Activated T-helper 17 cell treated with anti-CD3 and anti-CD28 coated beads, Interleukin-2, amount 50 U/mL, for 72 hours (primary cell): ENCODE measurements around the gene MTAP. TPM values are rescaled to one million over a fixed set of nuclear protein-coding genes. Genes with fewer than 3 reads are reported as not detected.

Source experiments
- ATAC-seq: fragments of 150-1000 bp; cut with Tn5 transposase; replicated peaks from 2 replicates; pipeline ENCODE4 v1.10.0; 2021; ENCODE audit warnings: mild to moderate bottlenecking, moderate library complexity
- H3K27ac Mint-ChIP-seq: one replicate; pipeline ENCODE4 v1.8.0; 2022; ENCODE audit warnings: mixed read lengths
- H3K27me3 Mint-ChIP-seq: one replicate; pipeline ENCODE4 v1.8.0; 2022; ENCODE audit warnings: mixed read lengths
- H3K36me3 Mint-ChIP-seq: one replicate; pipeline ENCODE4 v1.8.0; 2022; ENCODE audit warnings: low read depth, mild to moderate bottlenecking, mixed read lengths
- H3K4me1 Mint-ChIP-seq: one replicate; pipeline ENCODE4 v1.8.0; 2022; ENCODE audit warnings: mixed read lengths
- H3K4me3 Mint-ChIP-seq: one replicate; pipeline ENCODE4 v1.8.0; 2022; ENCODE audit warnings: mild to moderate bottlenecking, mixed read lengths
- H3K9me3 Mint-ChIP-seq: one replicate; pipeline ENCODE4 v1.8.0; 2022; ENCODE audit warnings: mixed read lengths
- total RNA-seq, 2 donors: library from RNA; stranded (reverse); gene quantifications; one replicate each; pipeline ENCODE4 v1.2.3, GENCODE V29; 2022

Gene MTAP
- total RNA-seq, result 10 to 100 TPM; 41.2 to 62.0 TPM

- Mint-ChIP-seq H3K27me3 (peaks cover 13% of the 10 kb centered on the region), H3K36me3 (peaks cover 41% of the 10 kb centered on the region), H3K9me3 (no peaks in the 10 kb centered on the region), H3K4me3 (peak within 1 kb of the TSS; percentile 97), H3K4me1 (peaks cover 22% of the 10 kb centered on the region), H3K27ac (peak within 1 kb of the TSS; percentile 97)
- ATAC-seq, result peak; percentile 90
These were observed at the start of gene MTAP for GRCh38 chr9:21802418-21803000. TSS of gene MTAP (plus strand) at chr9:21802636. CDS start at chr9:21802749, 113 bp downstream.

- H3K9me3 Mint-ChIP-seq, result no peaks in the 10 kb centered on the region
- ATAC-seq, result no peak
- no peaks in the 10 kb centered on the region for H3K4me1 Mint-ChIP-seq
- no peak overlapping the region for H3K4me3 Mint-ChIP-seq
- peaks cover 37% of the 10 kb centered on the region for H3K27me3 Mint-ChIP-seq
- H3K27ac Mint-ChIP-seq, result no peak overlapping the region
- no peaks in the 10 kb centered on the region for H3K36me3 Mint-ChIP-seq
These were observed 48.9 kb upstream of the MTAP start for GRCh38 chr9:21753523-21753922.

- no peaks in the 10 kb centered on the region for H3K4me1 Mint-ChIP-seq
- H3K4me3 Mint-ChIP-seq, result no peak overlapping the region
- H3K27me3 Mint-ChIP-seq, result peaks cover 40% of the 10 kb centered on the region
- ATAC-seq, result no peak
- H3K27ac Mint-ChIP-seq, result no peak overlapping the region
- no peaks in the 10 kb centered on the region for H3K9me3 Mint-ChIP-seq
- no peaks in the 10 kb centered on the region for H3K36me3 Mint-ChIP-seq
These were observed 47.7 kb upstream of the MTAP start for GRCh38 chr9:21754741-21755140.

- H3K4me3 Mint-ChIP-seq, result no peak overlapping the region
- no peak overlapping the region for H3K27ac Mint-ChIP-seq
- peaks cover 6% of the 10 kb centered on the region for H3K4me1 Mint-ChIP-seq
- no peaks in the 10 kb centered on the region for H3K36me3 Mint-ChIP-seq
- H3K27me3 Mint-ChIP-seq, result peaks cover 36% of the 10 kb centered on the region
- no peak for ATAC-seq
- no peaks in the 10 kb centered on the region for H3K9me3 Mint-ChIP-seq
These were observed 43.9 kb upstream of the MTAP start for GRCh38 chr9:21758540-21758939.

GRCh38 chr9:21761309-21761901 is 41.0 kb upstream of the MTAP start:
- ATAC-seq, result peak; percentile 95
- Mint-ChIP-seq H3K36me3 (no peaks in the 10 kb centered on the region), H3K27ac (no peak overlapping the region), H3K9me3 (no peaks in the 10 kb centered on the region), H3K27me3 (peaks cover 32% of the 10 kb centered on the region), H3K4me1 (peaks cover 6% of the 10 kb centered on the region), H3K4me3 (no peak overlapping the region)

GRCh38 chr9:21762064-21762463 is 40.4 kb upstream of the MTAP start:
- peaks cover 32% of the 10 kb centered on the region for H3K27me3 Mint-ChIP-seq

GRCh38 chr9:21764846-21765245 is 37.6 kb upstream of the MTAP start:
- Mint-ChIP-seq H3K27ac (no peak overlapping the region), H3K4me3 (no peak overlapping the region), H3K4me1 (peaks cover 6% of the 10 kb centered on the region), H3K36me3 (no peaks in the 10 kb centered on the region), H3K9me3 (no peaks in the 10 kb centered on the region), H3K27me3 (peaks cover 25% of the 10 kb centered on the region)
- ATAC-seq, result no peak

More at GRCh38 chr9:21762064-21762463, 40.4 kb upstream of the MTAP start:
- H3K36me3 Mint-ChIP-seq, result no peaks in the 10 kb centered on the region
- no peak overlapping the region for H3K4me3 Mint-ChIP-seq
- no peaks in the 10 kb centered on the region for H3K9me3 Mint-ChIP-seq
- H3K27ac Mint-ChIP-seq, result no peak overlapping the region
- no peak for ATAC-seq
- peaks cover 6% of the 10 kb centered on the region for H3K4me1 Mint-ChIP-seq

GRCh38 chr9:21766096-21766495 is 36.3 kb upstream of the MTAP start:
- no peak for ATAC-seq
- no peaks in the 10 kb centered on the region for H3K36me3 Mint-ChIP-seq
- H3K4me1 Mint-ChIP-seq, result peaks cover 8% of the 10 kb centered on the region
- H3K4me3 Mint-ChIP-seq, result no peak overlapping the region
- peaks cover 28% of the 10 kb centered on the region for H3K27me3 Mint-ChIP-seq
- H3K27ac Mint-ChIP-seq, result no peak overlapping the region
- no peaks in the 10 kb centered on the region for H3K9me3 Mint-ChIP-seq

- H3K4me3 Mint-ChIP-seq, result no peak overlapping the region
- no peak for ATAC-seq
- peaks cover 8% of the 10 kb centered on the region for H3K27me3 Mint-ChIP-seq
- H3K4me1 Mint-ChIP-seq, result peaks cover 4% of the 10 kb centered on the region
- H3K27ac Mint-ChIP-seq, result no peak overlapping the region
- H3K9me3 Mint-ChIP-seq, result no peaks in the 10 kb centered on the region
- H3K36me3 Mint-ChIP-seq, result no peaks in the 10 kb centered on the region
These were observed 31.4 kb upstream of the MTAP start for GRCh38 chr9:21770871-21771560.

GRCh38 chr9:21777701-21778100 is 24.7 kb upstream of the MTAP start:
- no peaks in the 10 kb centered on the region for H3K36me3 Mint-ChIP-seq
- no peak overlapping the region for H3K27ac Mint-ChIP-seq
- no peaks in the 10 kb centered on the region for H3K27me3 Mint-ChIP-seq
- H3K9me3 Mint-ChIP-seq, result no peaks in the 10 kb centered on the region
- no peak overlapping the region for H3K4me3 Mint-ChIP-seq
- no peak for ATAC-seq
- H3K4me1 Mint-ChIP-seq, result no peaks in the 10 kb centered on the region

GRCh38 chr9:21778304-21778703 is 24.1 kb upstream of the MTAP start:
- Mint-ChIP-seq H3K9me3 (no peaks in the 10 kb centered on the region), H3K27me3 (no peaks in the 10 kb centered on the region), H3K27ac (no peak overlapping the region), H3K36me3 (no peaks in the 10 kb centered on the region), H3K4me1 (no peaks in the 10 kb centered on the region), H3K4me3 (no peak overlapping the region)
- no peak for ATAC-seq

- no peaks in the 10 kb centered on the region for H3K4me1 Mint-ChIP-seq
- no peaks in the 10 kb centered on the region for H3K9me3 Mint-ChIP-seq
- no peaks in the 10 kb centered on the region for H3K27me3 Mint-ChIP-seq
- H3K4me3 Mint-ChIP-seq, result no peak overlapping the region
- H3K27ac Mint-ChIP-seq, result no peak overlapping the region
- no peaks in the 10 kb centered on the region for H3K36me3 Mint-ChIP-seq
- ATAC-seq, result no peak
These were observed 23.0 kb upstream of the MTAP start for GRCh38 chr9:21779397-21779796.

GRCh38 chr9:21781656-21782055 is 20.8 kb upstream of the MTAP start:
- H3K27ac Mint-ChIP-seq, result no peak overlapping the region
- H3K4me3 Mint-ChIP-seq, result no peak overlapping the region
- no peaks in the 10 kb centered on the region for H3K36me3 Mint-ChIP-seq
- H3K9me3 Mint-ChIP-seq, result no peaks in the 10 kb centered on the region
- no peaks in the 10 kb centered on the region for H3K4me1 Mint-ChIP-seq
- no peaks in the 10 kb centered on the region for H3K27me3 Mint-ChIP-seq
- no peak for ATAC-seq

- H3K27ac Mint-ChIP-seq, result no peak overlapping the region
- ATAC-seq, result no peak
- H3K36me3 Mint-ChIP-seq, result no peaks in the 10 kb centered on the region
- no peaks in the 10 kb centered on the region for H3K4me1 Mint-ChIP-seq
- no peaks in the 10 kb centered on the region for H3K9me3 Mint-ChIP-seq
- H3K4me3 Mint-ChIP-seq, result no peak overlapping the region
- H3K27me3 Mint-ChIP-seq, result no peaks in the 10 kb centered on the region
These were observed 20.2 kb upstream of the MTAP start for GRCh38 chr9:21782205-21782604.

- no peaks in the 10 kb centered on the region for H3K36me3 Mint-ChIP-seq
- H3K4me3 Mint-ChIP-seq, result no peak overlapping the region
- H3K27me3 Mint-ChIP-seq, result peaks cover 8% of the 10 kb centered on the region
- no peaks in the 10 kb centered on the region for H3K9me3 Mint-ChIP-seq
- no peaks in the 10 kb centered on the region for H3K4me1 Mint-ChIP-seq
- ATAC-seq, result no peak
- no peak overlapping the region for H3K27ac Mint-ChIP-seq
These were observed 13.7 kb upstream of the MTAP start for GRCh38 chr9:21788752-21789151.
